GM18861 (cell line): ENCODE results near the gene TPP2.
A peak's percentile ranks its signal among the peaks of the same experiment; 100 is the strongest.

Source experiments
- ATAC-seq: cut with Tn5 transposase; IDR thresholded peaks from one replicate; pipeline ENCODE4 v1.9.1; 2021; ENCODE audit not compliant: unreplicated experiment

TPP2 gene

DNA sequence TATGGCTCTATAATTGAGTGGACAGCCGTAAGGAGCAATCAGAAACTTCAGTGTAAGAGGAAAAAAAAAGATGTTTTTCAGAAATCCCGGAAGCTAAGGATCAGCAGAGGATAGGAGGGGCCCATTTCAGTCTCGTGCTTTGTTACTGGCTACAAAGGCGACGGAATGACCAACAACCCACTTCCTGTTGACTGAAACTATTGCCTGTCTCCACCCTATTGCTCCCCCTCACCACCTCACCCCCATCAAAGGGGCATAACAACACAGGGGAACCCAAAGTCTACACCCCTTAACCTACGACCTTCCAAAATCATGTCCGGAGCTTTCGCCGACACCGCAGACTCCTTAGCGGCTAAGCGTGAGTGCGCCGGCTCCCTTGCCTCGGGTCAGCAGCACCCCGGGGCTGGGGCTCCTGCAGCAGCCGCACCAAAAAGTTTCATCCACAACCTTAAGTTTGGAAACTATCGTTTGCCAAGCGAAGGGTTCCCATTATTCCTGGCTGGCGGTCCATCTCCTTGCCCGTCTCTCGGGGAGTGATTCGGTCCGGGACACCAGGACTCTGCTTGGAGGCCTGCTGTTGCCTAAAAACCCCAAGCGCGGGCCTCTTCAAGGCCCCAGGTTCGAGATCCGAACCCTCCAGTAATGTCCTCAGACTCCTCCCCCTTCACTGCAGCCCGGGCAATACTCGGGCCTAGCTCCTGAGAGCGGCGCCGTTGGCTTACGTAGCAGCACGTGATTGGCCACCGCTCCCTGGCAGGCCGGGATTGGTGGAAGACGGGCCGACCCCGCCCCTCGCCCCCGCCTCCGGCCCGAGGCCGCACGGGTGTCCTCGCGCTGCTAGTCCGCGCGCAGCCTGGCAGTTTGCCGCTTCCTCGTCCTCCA lies at the start of gene TPP2:
TPP2 (plus strand) TSS at position 840 of the 882 bp plus-strand sequence. CDS start 53 bp downstream, outside the sequence.
- peak; percentile 67 for ATAC-seq

DNA sequence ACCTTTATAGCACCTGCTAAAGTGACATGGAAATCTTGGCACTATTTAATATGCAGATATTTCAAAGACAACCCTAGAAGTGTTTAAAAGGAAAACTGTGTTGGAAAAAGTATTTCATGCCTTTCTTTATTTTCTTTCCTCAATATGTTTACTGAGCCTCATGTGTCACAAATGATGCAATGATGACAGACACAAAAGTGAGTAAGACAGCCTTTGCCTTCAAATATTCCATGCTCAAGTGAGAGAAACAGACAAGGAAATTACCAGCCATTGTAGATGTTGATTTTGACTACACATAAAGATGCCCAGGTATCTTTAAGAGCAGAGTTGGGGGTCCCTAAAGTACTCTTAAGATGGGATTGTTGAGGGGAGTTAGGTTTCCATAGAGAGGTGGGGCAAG lies 48.0 kb upstream of the TPP2 start:
- no peak for ATAC-seq

DNA sequence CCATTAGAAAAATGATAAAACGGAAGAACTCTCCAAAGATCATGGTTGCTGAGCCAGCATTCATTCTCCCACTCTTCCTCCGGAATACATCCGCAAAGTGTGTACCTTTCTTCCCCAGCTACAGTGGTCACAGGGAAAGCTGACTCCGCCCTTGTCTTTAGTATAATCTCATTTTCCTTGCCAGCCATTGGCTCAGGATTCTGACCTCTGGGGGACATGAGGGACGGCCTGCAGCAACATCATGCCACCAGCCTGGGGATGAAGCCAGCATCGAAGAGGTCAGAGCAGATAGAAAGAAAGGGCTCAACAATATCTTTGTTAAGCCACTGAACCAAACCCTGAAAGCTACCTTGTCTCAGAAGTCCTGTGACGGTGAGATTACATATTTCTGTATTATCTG lies 46.3 kb upstream of the TPP2 start:
- ATAC-seq: no peak

DNA sequence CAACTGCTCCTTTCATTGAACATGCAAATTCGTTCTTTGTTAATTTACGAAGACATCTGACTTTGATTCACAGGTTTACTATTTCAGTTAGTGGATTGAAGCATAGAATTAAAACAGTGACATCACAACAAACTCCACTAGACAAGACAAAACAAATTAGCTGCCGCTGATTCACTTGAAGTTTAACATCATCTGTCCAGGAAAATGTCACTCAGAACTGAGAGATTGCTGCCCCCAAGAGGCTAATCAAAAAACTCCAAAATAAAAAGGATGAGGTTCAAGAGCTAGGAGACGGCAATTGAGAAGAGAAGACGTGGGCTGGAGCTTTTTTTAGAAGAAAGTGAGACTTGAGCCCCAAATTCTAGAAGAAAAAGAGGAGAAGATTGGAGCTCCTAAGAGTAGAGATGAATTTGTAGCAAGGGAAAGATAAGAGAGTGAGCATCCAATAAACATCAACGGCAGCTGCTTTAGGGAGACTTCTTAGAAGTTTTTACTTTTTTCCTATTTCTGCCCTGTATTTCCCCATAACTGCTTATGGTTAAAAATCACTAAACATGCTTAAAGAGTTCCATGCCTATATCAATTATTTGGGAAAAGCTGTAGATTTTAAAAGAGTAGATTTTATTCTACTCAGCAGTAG lies 40.8 kb upstream of the TPP2 start:
- peak; percentile 71 for ATAC-seq

DNA sequence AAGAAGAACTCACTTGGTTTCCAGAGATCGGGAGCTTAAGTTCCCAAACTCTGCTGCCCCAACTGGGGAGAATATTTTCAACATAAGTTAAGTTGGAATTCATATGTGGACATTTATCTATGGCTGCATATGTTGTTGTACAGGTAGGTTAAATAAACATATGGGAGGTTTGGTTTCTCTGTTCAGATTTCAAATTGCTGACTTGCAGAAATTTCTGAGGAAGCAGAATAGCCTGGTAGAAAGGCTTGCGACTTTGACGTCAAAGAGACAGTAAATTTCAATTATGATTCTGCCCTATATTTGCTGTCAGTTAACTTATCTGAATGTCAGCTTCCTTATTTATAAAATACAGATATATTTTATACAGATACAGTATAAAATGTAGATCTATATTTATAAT lies 40.0 kb upstream of the TPP2 start:
- ATAC-seq: no peak

DNA sequence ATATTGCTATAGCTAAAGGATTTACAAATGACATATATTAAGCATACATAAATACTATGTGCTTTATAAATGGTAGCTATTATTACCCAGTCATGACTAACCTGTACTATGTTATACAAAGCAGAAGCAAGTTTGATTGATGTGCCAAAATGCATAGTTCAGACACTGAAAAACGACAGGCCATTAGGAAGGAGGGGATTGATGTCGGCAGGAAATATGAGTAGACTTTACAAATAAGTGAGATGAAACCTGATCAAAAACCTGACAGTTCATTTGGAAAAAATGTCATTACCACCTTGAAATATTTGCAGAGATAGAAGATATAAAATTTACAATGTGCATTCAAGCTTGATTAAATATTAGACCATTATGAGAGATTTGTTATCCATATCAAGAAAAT lies 38.8 kb upstream of the TPP2 start:
- no peak for ATAC-seq

DNA sequence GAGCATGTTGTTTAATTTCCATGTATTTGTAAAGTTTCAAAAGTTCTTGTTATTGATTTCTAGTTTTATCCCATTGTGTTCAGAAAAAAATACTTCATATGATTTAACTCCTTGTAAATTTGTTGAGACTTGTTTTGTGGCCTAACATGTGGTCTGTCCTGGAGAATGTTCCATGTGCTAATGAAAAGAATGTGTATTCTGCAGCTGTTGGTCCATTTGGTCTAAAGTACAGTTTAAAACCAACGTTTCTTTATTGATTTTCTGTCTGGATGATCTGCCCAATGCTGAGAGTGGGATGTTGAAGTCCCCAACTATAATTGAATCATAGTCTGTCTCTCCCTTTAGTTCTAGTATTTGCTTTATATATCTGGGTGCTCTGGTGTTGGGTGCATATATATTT lies 34.9 kb upstream of the TPP2 start:
- ATAC-seq: no peak

DNA sequence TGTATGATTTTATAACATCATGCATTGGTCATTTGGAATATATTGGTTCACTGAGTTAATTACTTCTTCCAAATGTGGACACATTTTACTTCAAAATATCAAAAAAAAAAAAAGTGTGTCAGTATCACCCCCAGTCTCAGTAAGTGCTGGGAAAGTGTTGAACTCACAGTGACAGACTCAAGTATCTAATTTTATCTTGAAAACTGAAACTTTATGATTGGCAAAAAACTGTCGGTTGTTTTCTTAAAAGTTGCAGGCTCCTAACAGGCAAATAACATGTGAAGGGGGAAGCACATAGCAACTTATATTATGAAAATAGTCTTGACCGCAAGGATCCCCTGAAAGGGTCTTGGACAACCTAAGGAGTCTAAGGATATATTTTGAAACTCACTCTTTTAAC lies 33.5 kb upstream of the TPP2 start:
- no peak for ATAC-seq

DNA sequence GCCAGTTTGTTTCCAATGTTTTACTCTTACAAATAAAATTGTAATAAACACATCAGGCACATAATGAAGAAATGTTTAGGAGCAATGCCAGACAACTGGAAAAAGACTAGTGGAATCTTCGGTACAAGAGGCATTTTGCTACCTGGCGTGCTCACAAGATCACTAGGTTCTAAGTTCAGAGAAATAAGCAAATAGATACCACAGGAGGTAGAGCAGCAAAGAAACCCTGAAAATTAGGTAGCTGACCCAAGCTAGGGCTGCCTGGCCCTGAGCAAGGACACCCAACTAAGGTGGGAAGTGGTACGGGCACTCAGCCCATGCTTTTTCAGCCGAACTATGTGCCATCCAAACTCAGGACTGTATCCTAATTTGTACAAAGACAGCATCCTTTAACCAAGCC lies 32.2 kb upstream of the TPP2 start:
- no peak for ATAC-seq

DNA sequence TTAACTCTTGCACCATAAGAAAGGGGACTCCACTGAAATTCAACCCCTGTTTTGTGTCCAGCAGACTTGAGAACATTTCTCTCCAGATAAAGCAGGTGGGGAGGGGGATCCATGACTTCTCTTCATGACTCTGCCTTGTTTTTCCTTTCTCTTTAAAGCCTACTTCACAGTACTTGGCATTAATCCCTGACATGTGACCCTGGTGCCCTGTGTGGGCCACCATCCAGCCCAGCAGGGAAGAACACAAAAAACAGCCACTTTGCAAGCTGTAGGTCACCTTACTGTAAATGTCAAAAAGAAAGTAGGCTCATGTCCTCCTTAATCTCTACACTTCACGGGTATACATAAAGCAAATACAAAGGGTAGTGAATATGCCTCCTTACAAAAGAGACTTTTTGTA lies 30.3 kb upstream of the TPP2 start:
- ATAC-seq: no peak

DNA sequence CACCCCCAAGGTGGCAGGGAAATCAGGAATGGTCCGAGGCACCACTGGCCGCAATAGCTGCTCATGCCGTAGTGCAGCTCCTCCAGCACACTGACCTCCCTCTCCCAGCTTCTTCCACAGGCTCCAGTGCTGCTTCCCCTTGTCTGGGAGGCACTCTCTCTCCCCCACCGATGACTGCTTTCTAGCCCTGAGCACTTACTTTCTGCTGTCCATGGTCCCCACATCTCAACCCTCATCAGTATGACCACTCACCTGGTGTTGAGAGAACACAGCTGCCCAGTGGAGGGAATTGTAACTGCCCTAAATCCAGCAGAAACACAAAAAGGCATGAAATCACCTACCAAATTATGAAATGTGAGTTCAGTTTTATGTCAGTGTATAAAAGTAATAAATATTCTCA lies 28.9 kb upstream of the TPP2 start:
- ATAC-seq: no peak

DNA sequence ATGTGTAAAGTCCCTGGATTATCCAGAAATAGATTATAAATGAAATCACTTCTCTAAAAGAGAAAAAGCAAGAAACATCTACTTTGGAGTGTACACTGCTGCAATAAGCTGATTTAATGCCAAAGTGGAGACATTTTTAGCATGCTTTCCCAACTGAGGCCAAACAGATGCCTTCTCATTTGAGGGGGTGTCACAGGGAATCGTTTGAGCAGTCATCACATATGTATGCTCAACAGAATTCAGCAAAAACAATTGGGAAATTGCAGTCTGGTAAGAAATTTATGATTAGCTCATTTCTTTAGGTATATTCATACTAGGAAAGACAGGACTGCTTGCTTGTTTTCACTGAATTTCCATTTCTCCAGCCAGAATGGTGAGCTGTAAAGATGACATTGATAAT lies 27.3 kb upstream of the TPP2 start:
- ATAC-seq: no peak

DNA sequence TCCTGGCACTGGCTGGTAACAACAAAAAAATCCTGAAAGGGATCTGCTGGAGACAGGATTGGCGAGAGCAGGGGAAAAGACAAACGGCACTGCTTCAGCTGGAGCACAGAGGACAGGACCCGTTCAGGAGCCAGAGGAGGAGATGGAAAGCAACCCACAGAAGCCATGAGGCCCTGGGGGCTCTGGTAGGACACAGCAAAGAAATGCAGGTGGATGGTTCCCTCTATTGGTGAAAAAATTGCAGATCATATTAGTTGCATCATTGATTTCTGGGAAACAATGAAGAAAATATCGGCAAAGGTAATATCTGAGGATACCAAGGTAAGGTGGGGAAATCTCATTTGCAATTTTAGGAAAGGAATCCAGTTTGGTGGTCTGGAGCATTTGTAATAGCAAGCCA lies 25.7 kb upstream of the TPP2 start:
- ATAC-seq: no peak

DNA sequence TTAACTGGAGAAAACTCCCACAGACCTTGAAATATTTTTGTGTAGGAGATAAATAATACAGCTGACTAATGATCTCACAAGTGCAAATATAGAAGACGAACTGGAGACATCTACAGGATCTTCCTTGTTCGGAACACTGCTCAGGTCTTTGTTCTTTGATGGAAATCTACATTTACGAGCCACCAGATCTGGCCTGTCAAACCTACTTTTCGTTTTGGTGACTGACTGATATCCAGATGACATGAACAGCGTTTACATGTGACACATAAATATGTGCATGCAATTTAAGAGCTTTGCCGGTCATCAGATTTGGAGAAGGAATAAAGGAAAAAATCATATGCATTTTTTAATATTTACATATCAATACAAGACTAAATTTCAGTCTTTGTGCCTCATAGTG lies 24.5 kb upstream of the TPP2 start:
- ATAC-seq: no peak

DNA sequence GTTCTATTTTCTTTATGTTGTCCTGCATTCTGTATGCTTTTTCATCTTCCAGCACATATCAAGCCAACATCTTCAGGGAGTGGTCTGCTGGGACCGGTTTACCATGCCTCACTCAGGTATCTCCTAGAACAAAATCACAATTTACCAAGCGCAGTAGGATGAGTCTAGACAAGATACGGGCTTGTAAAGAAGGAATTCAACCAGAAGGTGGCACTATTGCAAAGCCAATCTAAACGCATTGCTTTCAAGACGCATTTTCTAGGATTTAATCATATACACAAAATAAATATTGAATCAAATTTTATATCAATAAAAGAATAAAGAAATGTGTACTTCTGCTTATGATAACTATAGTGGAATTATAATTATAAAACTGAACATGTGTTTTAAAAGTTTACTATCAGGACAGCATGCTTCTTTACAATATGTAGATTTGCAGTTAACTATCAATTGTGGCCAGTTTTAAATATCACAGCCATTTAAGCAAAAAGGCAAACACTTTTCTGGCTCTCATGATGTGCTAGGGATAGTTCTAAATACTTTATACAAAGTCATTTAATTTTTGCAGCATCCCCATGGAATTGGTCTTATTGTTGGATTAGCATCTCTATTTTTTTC lies 16.1 kb upstream of the TPP2 start:
- peak; percentile 69 for ATAC-seq

DNA sequence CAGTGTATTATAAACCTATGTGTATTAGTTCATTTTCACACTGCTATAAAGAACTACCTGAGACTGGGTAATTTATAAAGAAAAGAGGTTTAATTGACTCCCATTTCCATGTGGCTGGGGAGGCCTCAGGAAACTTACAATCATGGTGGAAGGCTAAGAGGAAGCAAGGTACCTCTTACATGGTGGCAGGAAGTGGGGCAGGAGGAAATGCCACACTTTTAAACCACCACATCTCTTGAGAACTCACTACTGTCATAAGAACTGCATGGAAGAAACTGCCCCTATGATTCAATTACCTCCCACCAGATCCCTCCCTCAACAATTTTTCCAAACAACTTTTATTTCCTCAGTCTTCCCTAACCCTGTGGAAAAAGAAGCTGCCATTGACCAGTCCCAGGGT lies 14.5 kb upstream of the TPP2 start:
- ATAC-seq: no peak

DNA sequence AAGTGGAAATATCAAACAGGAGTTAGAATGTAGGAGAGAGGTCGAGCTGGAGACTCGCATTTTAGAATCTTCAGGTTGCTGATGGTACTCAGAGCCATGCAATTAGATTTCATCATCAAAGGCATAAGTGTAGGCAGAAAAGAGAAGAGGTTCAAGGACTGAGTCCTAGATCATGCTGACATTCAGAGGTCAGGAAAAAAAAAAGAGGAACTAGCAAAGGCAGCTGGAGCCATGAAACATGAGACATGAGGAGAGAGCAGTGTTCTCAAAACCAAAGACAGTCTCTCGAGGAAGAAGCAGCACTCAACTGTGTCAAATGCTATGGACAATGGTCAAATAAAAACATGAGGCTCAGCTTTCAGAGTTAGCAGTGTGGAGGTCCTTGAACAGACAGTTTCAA lies 12.4 kb upstream of the TPP2 start:
- peak; percentile 39 for ATAC-seq

DNA sequence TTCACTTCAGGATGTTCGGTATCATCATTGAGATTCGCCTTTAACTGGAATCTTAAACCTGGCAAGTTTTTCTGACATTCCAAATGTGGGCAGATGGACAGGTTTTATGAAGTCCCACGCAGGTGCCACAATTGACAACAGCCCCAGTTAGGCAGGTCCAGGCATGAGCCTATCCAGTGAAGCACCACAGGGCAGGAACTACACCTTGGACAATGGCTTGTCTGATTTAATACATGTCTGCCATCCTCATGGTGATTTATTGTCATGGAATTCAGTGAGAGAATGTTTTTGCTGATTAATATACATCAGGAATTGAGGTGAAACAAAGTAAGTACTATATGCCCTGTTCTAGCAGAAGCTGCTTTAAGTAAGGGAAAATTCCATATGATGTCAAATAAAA lies 10.2 kb upstream of the TPP2 start:
- ATAC-seq: no peak

DNA sequence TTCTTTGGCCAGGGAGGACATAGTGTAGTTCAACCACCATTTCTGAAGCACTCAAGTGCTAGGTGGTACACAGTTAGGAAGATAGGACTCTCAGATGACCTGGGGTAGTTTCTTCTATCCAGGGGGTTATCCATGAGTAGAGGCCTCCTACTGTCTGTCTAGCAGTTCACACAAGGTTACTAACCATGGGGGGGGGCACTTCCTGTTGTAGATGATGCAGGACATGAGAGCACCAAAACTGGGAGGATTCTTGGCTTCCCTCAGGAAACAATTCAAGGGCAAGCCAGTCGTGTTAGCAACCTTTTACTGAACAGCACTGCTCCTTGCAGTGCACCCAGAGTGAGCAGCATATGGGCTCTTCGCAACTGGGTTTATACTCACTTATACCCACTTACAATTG lies 8.9 kb upstream of the TPP2 start:
- ATAC-seq: no peak

DNA sequence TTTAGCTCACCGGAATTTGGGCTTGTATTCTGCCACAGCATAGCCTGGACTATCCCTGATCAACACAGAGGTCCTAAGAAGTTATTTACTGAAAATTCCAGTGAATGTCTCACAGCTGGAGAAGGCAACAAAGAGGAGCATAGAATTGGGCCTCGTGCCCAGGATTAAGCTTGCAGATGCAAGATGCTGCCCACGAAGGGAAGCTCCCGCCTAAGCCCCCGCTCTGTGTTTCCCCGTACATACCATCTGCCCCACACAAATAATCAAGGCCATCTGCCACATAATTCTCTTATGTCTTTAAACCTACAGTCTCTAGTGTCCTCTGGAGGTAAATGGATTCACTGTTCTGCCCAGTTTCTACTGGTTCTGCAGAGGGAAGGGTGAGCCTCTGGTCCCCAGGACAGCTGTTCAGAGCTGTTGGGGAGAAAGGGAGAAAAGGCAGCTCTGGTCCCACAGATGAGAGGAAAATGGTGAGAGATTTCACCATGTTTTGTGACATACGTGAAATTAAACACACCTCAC lies 7.4 kb upstream of the TPP2 start:
- no peak for ATAC-seq

DNA sequence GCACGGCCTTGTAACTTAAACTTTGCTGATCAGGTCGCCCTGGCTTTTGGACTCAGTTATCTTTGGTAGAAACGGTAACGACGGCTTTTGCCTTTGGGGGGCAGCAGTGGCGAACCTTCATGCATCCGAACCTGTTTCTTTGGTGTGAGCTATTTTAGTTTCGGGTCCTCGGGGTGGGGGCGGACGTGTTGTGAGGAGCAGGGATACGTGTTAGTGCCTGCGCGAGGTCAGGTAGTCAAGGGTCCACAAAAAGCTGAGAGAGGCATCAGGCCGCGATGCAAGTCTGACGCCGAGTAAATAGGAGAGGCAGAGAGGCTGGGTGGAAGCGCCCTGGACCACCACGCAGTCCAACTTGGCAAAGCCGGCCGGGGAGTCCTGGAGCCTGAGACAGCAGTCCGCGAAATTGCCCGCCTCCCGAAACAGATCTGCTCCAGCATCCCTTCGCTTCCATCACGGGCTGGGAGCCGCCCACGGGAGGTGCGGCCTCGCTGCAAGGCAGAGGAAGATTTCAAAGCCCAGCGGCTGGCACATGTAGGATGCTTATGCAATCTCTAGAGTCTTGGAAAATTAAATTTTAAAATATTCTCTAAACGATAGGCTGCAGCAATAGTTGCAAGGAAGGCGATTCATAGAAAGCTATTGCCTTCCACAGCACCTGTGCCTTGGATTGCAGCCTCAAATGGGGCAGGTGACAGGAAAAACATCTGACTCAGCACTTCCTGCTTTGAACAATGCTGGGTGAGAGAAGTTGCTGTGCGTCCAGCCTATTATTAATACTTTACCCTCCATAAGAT lies 4.6 kb upstream of the TPP2 start:
- peak; percentile 38 for ATAC-seq
